ENCODE measurements around the gene CHAF1B. TPM values are rescaled to one million over a fixed set of nuclear protein-coding genes. Genes with fewer than 3 reads are reported as not detected.
"Not testable (repeated sequence)": the region's sequence is repeated elsewhere in the genome, so short reads cannot be mapped to it uniquely, and the experiment has no call there.

Gene CHAF1B
- total RNA-seq, 2 donors from 2014 or later: 27.5 to 33.1 TPM

GRCh38 chr21:36381841-36382589 is 3.2 kb upstream of the CHAF1B start:
- Mint-ChIP-seq H3K9me3 (no peaks in the 10 kb centered on the region), H3K36me3 (peaks cover 7 to 11% of the 10 kb centered on the region in 2 donors), H3K27ac (peak overlapping the region in 1 of 2 donors; percentile 61)
- DNase-seq (ENCODE audit: low spot score in 2 of 2) (no peak), ATAC-seq (no peak)

GRCh38 chr21:36382722-36383121 is 2.5 kb upstream of the CHAF1B start:
- Mint-ChIP-seq H3K36me3 (peaks cover 12 to 18% of the 10 kb centered on the region in 2 donors), H3K27ac (peak overlapping the region in 1 of 2 donors; percentile 88)
- ATAC-seq; H3K9me3 Mint-ChIP-seq; DNase-seq (ENCODE audit: low spot score in 2 of 2): not testable (repeated sequence)

GRCh38 chr21:36384885-36385232 is 333 bp upstream of the CHAF1B start:
- peaks cover 19 to 35% of the 10 kb centered on the region in 2 donors for H3K36me3 Mint-ChIP-seq
- DNase-seq (ENCODE audit: low spot score in 2 of 2) (no peak), ATAC-seq (peak; percentile 17 to 37)
- H3K9me3 Mint-ChIP-seq: no peaks in the 10 kb centered on the region
- H3K27ac Mint-ChIP-seq: peak overlapping the region in 1 of 2 donors; percentile 29

- ATAC-seq (no peak), DNase-seq (ENCODE audit: low spot score in 2 of 2) (no peak)
- Mint-ChIP-seq H3K36me3 (peaks cover 19 to 40% of the 10 kb centered on the region in 2 donors), H3K9me3 (no peaks in the 10 kb centered on the region), H3K27ac (peak overlapping the region; percentile 53 to 74)
Observed at GRCh38 chr21:36386031-36386642, 945 bp downstream of the CHAF1B start.

DNA sequence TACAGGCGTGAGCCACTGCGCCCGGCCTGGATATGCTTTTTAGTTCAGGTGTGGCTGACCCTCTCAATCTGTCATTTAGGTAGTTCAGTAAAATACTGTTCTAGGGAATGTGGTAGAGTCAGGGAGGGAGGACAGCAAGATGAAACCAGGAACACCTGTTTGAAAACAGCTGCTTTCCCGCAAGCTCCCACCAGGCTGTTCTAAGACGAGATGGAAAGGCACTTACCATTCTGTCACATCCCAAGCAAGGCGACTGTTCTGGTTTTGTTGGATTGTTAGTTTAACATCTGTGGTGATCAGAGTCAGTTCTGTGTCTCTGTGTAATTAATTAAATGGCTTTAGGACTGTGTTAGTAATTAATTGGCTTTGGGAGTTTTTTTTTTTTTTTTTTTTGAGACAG is 2.9 kb downstream of the CHAF1B start:
- ATAC-seq (no peak), DNase-seq (ENCODE audit: low spot score in 2 of 2) (no peak)
- Mint-ChIP-seq H3K36me3 (peaks cover 23 to 52% of the 10 kb centered on the region in 2 donors), H3K9me3 (no peaks in the 10 kb centered on the region), H3K27ac (no peak overlapping the region)

- H3K27ac Mint-ChIP-seq: peak overlapping the region in 1 of 2 donors; percentile 79
- peaks cover 24 to 56% of the 10 kb centered on the region in 2 donors for H3K36me3 Mint-ChIP-seq
Observed at GRCh38 chr21:36388835-36389234, 3.6 kb downstream of the CHAF1B start.

DNA sequence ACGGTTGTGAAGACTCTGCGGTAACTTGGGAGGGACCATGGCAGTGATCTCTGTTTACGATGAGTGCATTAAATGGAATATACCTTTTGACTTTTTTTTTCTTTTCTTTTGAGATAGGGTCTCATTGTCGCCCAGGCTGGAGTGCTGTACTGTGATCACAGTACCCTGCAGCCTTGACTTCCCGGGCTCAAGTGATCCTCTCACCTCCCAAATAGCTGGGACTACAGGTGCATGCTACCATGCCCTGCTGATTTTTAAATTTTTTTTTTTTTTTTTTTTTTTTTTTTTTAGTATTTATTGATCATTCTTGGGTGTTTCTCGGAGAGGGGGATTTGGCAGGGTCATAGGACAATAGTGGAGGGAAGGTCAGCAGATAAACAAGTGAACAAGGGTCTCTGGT is 6.5 kb downstream of the CHAF1B start:
- H3K36me3 Mint-ChIP-seq: peaks cover 26 to 56% of the 10 kb centered on the region in 2 donors

More at GRCh38 chr21:36388835-36389234, 3.6 kb downstream of the CHAF1B start:
- no peak for ATAC-seq
- no peaks in the 10 kb centered on the region for H3K9me3 Mint-ChIP-seq
- DNase-seq (ENCODE audit: low spot score in 2 of 2): no peak

DNA sequence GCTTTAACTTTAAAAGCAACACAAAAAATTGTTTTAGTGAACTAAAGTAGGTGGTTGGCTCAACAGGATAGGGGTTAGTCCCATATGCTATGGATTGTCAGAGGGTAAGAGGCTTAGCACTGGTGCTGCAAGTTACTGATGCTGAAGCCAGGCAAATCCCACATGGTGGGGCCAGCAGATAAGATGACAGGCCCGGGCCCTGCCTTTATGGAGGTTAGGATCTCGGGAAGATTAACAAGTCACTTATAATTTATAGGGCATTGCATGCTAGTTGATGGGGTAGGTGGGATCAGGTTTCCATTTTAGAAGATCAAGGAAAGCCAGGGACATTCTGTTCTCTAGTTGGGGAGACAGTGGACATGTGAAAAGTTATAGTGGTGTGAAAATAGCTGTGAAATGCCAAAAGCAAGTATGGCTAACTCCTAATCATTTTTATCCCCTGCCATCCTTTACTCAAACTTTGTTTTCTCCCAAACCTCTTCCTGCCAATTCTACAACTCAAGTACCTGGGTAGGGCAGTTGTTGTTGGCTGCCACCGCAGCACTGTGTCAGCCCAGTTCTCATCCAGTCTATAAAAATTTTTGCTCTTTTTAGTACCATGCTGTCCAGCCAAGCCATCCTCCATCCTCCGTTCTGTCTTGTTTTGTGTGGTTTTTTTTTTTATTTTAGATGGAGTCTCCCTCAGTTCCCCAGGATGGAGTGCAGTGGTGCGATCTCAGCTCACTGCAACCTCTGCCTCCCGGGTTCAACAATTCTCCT is 10.3 kb downstream of the CHAF1B start:
- ATAC-seq (no peak), DNase-seq (ENCODE audit: low spot score in 2 of 2) (no peak)
- Mint-ChIP-seq H3K36me3 (peaks cover 28 to 37% of the 10 kb centered on the region in 2 donors), H3K9me3 (no peaks in the 10 kb centered on the region), H3K27ac (peak overlapping the region in 1 of 2 donors; percentile 4)

More for the DNA sequence above, 6.5 kb downstream of the CHAF1B start:
- H3K27ac Mint-ChIP-seq; ATAC-seq; DNase-seq (ENCODE audit: low spot score in 2 of 2); H3K9me3 Mint-ChIP-seq: not testable (repeated sequence)

DNA sequence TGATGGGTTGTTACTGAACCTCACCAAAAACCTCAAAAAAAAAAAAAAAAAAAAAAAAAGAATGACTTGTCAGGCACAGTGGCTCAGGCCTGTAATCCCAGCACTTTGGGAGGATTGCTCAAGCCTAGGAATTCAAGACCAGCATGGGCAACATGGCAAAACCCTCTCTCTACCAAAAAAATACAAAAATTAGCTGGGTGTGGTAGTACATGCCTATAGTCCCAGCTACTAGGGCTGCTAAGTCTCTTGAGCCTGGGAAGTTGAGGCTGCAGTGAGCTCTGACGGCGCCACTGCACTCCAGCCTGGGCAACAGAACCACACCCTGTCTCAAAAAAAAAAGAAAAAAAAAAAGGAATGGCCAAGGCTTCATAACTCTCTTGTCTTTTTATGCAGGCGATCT is 11.1 kb downstream of the CHAF1B start:
- Mint-ChIP-seq H3K36me3 (peaks cover 28 to 32% of the 10 kb centered on the region in 2 donors), H3K9me3 (no peaks in the 10 kb centered on the region), H3K27ac (no peak overlapping the region)
- no peak for DNase-seq (ENCODE audit: low spot score in 2 of 2)
- no peak for ATAC-seq

DNA sequence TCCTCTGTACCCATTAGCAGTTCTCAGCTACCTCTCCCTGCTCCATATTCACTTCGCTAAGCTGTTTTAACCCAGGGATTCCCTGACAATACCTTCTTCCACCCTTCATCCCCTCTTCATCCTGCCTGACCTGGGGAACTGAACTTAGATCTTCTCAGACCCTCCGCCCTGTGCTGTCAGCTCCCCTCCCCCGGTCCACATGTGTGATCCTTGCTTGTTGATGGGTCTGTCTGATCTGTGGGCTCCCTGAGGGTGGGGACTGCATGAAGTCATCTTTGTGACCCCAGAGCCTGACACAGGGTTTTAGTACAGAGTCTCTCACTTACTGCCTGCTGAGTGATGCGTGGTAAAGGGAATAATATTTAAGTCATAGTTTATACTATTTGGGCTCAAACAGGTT is 11.8 kb downstream of the CHAF1B start:
- peaks cover 26 to 28% of the 10 kb centered on the region in 2 donors for H3K36me3 Mint-ChIP-seq
- no peak for DNase-seq (ENCODE audit: low spot score in 2 of 2)
- peak in 1 of 2 donors; percentile 24 for ATAC-seq
- H3K9me3 Mint-ChIP-seq: no peaks in the 10 kb centered on the region
- peak overlapping the region in 1 of 2 donors; percentile 46 for H3K27ac Mint-ChIP-seq

- Mint-ChIP-seq H3K36me3 (peaks cover 22 to 28% of the 10 kb centered on the region in 2 donors), H3K9me3 (no peaks in the 10 kb centered on the region), H3K27ac (no peak overlapping the region)
- DNase-seq (ENCODE audit: low spot score in 2 of 2): no peak
- ATAC-seq: no peak
Observed at GRCh38 chr21:36397606-36398005, 12.4 kb downstream of the CHAF1B start.

DNA sequence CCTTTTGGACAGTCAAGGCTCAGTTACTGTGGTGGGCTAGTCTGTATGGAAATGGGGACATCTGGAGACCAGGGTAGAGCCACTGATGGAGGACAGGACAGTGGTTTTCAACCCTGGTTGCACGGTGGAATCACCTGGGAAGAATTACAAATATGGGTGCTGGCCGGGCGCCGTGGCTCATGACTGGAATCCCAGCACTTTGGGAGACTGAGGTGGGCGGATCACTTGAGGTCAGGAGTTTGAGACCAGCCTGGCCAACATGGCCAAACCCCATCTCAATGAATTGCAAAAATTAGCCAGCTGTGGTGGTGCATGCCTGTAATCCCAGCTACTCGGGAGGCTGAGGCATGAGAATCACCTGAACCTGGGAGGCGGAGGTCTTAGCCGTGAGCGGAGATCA is 14.5 kb downstream of the CHAF1B start:
- H3K9me3 Mint-ChIP-seq; DNase-seq (ENCODE audit: low spot score in 2 of 2); H3K27ac Mint-ChIP-seq; ATAC-seq: not testable (repeated sequence)
- peaks cover 16 to 22% of the 10 kb centered on the region in 2 donors for H3K36me3 Mint-ChIP-seq

DNA sequence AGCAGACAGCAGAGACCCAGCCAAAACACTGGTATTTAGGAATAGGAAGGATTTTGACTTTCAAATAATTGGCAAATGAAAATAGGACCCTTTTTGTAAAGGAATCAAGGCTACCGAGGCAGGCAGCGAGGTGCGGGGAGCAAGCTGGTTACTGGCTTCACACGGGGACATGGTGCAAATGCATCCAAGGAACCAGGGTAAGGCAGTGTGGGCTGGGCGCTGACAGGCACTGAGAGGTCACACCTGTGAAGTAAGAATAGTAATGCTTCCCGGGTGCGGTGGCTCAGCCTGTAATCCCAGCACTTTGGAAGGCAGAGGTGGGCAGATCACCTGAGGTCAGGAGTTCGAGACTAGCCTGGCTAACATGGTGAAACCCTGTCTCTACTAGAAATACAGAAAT is 15.5 kb downstream of the CHAF1B start:
- Mint-ChIP-seq H3K27ac (no peak overlapping the region), H3K9me3 (no peaks in the 10 kb centered on the region), H3K36me3 (peaks cover 16 to 22% of the 10 kb centered on the region in 2 donors)
- peak in 1 of 2 donors; percentile 54 for ATAC-seq
- DNase-seq (ENCODE audit: low spot score in 2 of 2): no peak

- no peak overlapping the region for H3K27ac Mint-ChIP-seq
- no peaks in the 10 kb centered on the region for H3K9me3 Mint-ChIP-seq
- DNase-seq (ENCODE audit: low spot score in 2 of 2) (no peak), ATAC-seq (no peak)
- peaks cover 10 to 12% of the 10 kb centered on the region in 2 donors for H3K36me3 Mint-ChIP-seq
Observed at GRCh38 chr21:36402339-36402738, 17.1 kb downstream of the CHAF1B start.

GRCh38 chr21:36403713-36404112 is 18.5 kb downstream of the CHAF1B start:
- Mint-ChIP-seq H3K36me3 (peaks cover 10 to 12% of the 10 kb centered on the region in 2 donors), H3K9me3 (no peaks in the 10 kb centered on the region)

DNA sequence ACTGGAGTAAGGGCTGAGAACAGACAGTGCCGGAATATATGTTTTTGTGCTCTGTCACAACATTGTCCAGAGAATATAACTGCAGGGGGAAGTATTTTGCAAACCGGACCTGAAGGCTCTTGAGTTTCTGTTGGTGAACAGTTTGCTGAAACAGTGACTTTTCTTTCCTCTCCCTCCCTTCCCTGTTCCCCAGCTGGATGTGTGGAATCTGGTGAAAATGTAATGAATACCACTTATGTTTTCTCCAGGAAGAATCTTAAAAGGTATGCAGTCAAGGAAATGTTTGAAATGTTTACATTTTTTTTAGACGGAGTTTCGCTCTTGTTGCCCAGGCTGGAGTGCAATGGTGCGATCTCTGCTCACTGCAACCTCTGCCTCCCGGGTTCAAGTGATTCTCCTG is 23.4 kb downstream of the CHAF1B start:
- ATAC-seq (no peak), DNase-seq (ENCODE audit: low spot score in 2 of 2) (no peak)
- Mint-ChIP-seq H3K9me3 (no peaks in the 10 kb centered on the region), H3K27ac (no peak overlapping the region), H3K36me3 (peaks cover 21 to 26% of the 10 kb centered on the region in 2 donors)

More at GRCh38 chr21:36403713-36404112, 18.5 kb downstream of the CHAF1B start:
- DNase-seq (ENCODE audit: low spot score in 2 of 2) (no peak), ATAC-seq (no peak)
- peak overlapping the region in 1 of 2 donors; percentile 46 for H3K27ac Mint-ChIP-seq

DNA sequence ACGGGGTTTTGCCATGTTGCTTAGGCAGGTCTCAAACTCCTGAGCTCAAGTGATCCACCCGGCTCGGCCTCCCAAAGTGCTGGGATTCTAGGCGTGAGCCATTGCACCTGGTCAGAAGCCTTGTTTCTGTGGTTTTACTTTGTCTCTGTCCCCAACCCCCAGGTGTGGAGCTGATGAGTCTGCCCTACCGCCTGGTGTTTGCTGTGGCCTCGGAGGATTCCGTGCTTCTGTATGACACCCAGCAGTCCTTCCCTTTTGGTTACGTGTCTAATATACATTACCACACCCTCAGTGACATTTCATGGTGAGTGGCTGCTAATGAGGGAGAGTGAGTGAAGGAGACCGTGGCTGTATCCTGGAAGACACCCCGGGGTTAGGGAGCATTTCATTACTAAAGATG is 26.1 kb downstream of the CHAF1B start:
- ATAC-seq (no peak), DNase-seq (ENCODE audit: low spot score in 2 of 2) (no peak)
- peaks cover 28 to 39% of the 10 kb centered on the region in 2 donors for H3K36me3 Mint-ChIP-seq
- no peak overlapping the region for H3K27ac Mint-ChIP-seq
- H3K9me3 Mint-ChIP-seq: no peaks in the 10 kb centered on the region
